WERI-Rb-1 (cell line): ENCODE results near the gene CDYL.

Source experiments
- DNase-seq: peaks from one replicate; pipeline ENCODE4 v3.0.0-alpha.2; 2020
- H3K27ac ChIP-seq: fragments of 250-450 bp; sonication (Bioruptor Pico); 2 replicates; pipeline ENCODE4 v1.5.1; 2020; ENCODE audit warnings: mild to moderate bottlenecking, moderate library complexity
- H3K27me3 ChIP-seq: fragments of 250-450 bp; sonication (Bioruptor Pico); 2 replicates; pipeline ENCODE4 v1.5.1; 2021; ENCODE audit warnings: mild to moderate bottlenecking, low read depth, moderate library complexity; ENCODE audit not compliant: insufficient read depth, severe bottlenecking
- H3K36me3 ChIP-seq: fragments of 250-450 bp; sonication (Bioruptor Pico); 2 replicates; pipeline ENCODE4 v1.5.1; 2020; ENCODE audit warnings: mild to moderate bottlenecking, moderate library complexity
- H3K4me3 ChIP-seq: 2 replicates; pipeline ENCODE4 v1.5.1; 2011; ENCODE audit warnings: low read depth, mild to moderate bottlenecking, control low read depth, low read length
- H3K9me3 ChIP-seq: fragments of 250-450 bp; sonication (Bioruptor Pico); 2 replicates; pipeline ENCODE4 v1.5.1; 2021; ENCODE audit warnings: mild to moderate bottlenecking, moderate library complexity; ENCODE audit not compliant: severe bottlenecking
- TF ChIP-seq, protein P1 (sequence below): IDR thresholded peaks from 2 replicates; pipeline ENCODE4 v1.5.1; 2011; ENCODE audit warnings: low read depth, mild to moderate bottlenecking, control low read depth, inconsistent platforms, low read length

Gene CDYL

DNA sequence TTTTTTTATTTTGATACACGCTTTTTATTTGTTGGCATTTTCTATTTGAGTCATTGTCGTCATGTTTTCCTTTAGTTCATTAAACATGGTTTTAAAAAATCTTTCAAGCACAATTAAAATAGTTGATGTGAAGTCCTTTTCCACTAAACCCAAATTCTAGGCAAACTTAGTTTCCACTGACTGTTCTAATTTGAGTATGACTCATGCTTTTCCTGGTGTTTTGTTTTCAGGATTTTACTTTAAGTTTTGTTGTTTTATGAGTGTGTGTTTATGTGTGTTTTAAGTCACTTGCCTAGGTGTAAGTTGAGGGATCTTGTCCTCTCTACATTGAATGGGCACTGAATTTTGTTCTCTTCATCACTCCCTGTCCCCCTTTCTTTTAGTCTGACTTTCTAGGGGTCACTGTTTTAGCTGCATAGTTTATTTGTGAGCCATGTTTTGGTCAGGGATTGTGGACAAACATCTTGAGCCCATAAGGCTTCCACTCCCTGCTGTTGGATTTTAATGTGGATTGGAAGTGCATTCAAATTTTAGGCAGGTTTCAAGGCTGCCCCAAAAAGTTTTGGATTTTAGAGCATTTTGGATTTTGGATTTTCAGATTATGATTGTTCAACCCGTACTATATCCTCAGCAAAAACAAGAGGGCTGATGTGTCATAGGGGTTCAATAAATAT is 94.8 kb downstream of the CDYL start:
- Histone ChIP-seq H3K36me3 (no peaks in the 10 kb centered on the region), H3K9me3 (peaks cover 5% of the 10 kb centered on the region), H3K27ac (no peak overlapping the region), H3K27me3 (no peaks in the 10 kb centered on the region), H3K4me3 (no peak overlapping the region)
- no peak for DNase-seq
- TF ChIP-seq, protein P1, sequence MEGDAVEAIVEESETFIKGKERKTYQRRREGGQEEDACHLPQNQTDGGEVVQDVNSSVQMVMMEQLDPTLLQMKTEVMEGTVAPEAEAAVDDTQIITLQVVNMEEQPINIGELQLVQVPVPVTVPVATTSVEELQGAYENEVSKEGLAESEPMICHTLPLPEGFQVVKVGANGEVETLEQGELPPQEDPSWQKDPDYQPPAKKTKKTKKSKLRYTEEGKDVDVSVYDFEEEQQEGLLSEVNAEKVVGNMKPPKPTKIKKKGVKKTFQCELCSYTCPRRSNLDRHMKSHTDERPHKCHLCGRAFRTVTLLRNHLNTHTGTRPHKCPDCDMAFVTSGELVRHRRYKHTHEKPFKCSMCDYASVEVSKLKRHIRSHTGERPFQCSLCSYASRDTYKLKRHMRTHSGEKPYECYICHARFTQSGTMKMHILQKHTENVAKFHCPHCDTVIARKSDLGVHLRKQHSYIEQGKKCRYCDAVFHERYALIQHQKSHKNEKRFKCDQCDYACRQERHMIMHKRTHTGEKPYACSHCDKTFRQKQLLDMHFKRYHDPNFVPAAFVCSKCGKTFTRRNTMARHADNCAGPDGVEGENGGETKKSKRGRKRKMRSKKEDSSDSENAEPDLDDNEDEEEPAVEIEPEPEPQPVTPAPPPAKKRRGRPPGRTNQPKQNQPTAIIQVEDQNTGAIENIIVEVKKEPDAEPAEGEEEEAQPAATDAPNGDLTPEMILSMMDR: no peak

DNA sequence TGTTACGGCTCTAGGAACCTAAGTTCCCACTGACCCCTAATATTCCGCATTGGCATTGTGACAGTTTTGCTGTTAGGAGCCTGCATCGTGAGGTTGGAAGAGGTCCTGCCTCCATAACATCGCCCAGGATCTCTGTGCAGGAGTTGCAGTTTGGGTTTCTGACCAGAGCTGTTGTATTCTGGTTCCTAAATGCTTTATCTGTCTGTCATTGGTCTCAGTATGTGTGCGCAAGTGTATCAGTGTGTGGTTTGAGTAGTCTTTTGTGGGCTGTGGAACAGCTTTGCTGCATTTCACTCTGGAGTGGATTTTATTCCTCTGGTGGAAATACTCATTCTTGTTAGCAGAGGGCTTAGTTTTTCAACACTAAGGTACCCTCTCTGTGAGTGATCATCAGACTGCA is 95.6 kb downstream of the CDYL start:
- no peak overlapping the region for H3K27ac ChIP-seq
- H3K4me3 ChIP-seq: no peak overlapping the region
- no peaks in the 10 kb centered on the region for H3K36me3 ChIP-seq
- TF ChIP-seq, protein P1: no peak
- no peaks in the 10 kb centered on the region for H3K27me3 ChIP-seq
- H3K9me3 ChIP-seq: peaks cover 5% of the 10 kb centered on the region
- DNase-seq: no peak

DNA sequence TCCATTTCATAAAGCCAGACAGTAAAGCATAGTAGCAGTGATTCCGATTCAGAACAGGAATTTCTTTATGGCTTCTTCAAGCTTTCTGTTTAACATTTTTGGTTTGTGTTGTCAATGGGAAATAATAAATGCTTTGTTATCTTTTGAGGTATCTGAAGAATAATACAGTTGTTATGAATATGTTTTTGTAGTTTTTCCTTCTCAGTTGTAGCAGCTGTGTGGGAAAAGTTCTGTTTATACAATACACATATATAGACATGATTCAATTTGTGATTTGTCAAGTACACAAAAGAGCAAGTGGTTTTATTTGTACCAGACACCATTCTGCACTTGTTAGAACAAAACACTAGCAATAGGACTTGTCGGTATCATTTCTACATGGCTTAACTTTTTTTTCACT is 96.6 kb downstream of the CDYL start:
- no peak overlapping the region for H3K27ac ChIP-seq
- no peak for DNase-seq
- no peaks in the 10 kb centered on the region for H3K36me3 ChIP-seq

DNA sequence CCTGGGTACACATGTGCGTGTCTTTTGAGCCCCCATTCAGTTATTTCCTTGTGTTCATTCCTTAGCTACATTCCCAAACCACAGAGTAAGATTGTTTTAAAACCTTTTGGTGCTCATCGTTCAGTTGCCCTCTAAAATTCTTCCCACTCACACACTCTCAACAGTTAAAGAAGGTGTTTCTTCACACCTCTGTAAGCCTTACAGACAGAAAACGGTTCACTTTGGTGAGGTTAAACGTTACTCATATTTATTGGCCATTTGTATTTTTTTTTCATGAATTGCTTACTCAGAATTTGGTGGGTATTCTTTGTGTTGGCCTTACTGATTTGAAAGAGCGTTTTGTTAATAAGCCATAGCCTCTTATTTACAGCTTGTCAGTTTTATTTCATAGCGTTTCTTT is 97.7 kb downstream of the CDYL start:
- Histone ChIP-seq H3K9me3 (no peaks in the 10 kb centered on the region), H3K4me3 (no peak overlapping the region), H3K27me3 (no peaks in the 10 kb centered on the region), H3K27ac (no peak overlapping the region), H3K36me3 (no peaks in the 10 kb centered on the region)
- no peak for DNase-seq
- TF ChIP-seq, protein P1: no peak

More for the DNA sequence above, 96.6 kb downstream of the CDYL start:
- no peaks in the 10 kb centered on the region for H3K27me3 ChIP-seq
- H3K9me3 ChIP-seq: no peaks in the 10 kb centered on the region
- TF ChIP-seq, protein P1: no peak
- H3K4me3 ChIP-seq: no peak overlapping the region

DNA sequence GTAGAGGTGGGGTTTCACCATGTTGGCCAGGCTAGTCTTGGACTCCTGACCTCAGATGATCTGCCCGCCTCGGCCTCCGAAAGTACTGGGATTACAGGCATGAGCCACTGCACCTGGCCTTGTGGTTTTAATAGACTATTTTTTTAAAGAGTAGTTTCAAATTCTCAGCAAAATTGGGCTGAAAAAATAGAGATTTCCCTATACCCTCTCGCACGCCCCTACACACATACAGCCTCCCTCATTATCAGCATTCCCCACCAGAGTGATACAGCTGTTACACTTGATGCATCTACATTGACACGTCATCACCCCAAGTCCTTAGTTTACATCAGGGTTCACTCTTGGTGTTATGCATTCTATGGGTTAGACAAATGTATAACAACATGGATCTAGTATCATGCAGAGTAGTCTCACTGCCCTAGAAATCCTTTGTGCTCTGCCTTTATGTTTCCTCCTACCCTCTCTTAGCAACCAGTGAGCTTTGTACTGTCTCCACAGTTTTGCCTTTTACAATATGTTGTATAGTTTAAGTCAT is 103.6 kb downstream of the CDYL start:
- TF ChIP-seq, protein P1: no peak
- no peak for DNase-seq
- Histone ChIP-seq H3K27me3 (no peaks in the 10 kb centered on the region), H3K9me3 (no peaks in the 10 kb centered on the region), H3K27ac (no peak overlapping the region), H3K4me3 (no peak overlapping the region), H3K36me3 (no peaks in the 10 kb centered on the region)

DNA sequence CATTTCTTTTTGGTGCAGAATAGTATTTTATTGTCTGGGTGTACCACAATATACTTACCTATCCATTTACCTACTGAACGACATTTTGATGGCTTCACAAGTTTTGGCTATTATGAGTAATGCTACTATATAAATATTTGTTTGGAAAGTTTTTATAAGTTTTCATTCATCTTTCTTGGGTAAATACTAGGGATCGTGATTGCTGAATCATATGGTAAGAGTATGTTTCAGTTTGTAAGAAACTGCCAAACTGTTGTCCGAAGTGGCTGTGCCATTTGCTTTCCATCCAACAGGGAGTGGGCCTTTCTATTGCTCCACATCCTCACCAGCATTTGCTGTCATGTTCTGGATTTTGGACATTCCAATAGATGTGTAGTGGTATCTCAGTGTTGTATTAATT is 104.2 kb downstream of the CDYL start:
- Histone ChIP-seq H3K27me3 (no peaks in the 10 kb centered on the region), H3K9me3 (no peaks in the 10 kb centered on the region), H3K4me3 (no peak overlapping the region), H3K27ac (no peak overlapping the region), H3K36me3 (no peaks in the 10 kb centered on the region)
- TF ChIP-seq, protein P1: no peak
- DNase-seq: no peak
